ENCODE measurements around the gene ZNF106.

DNA sequence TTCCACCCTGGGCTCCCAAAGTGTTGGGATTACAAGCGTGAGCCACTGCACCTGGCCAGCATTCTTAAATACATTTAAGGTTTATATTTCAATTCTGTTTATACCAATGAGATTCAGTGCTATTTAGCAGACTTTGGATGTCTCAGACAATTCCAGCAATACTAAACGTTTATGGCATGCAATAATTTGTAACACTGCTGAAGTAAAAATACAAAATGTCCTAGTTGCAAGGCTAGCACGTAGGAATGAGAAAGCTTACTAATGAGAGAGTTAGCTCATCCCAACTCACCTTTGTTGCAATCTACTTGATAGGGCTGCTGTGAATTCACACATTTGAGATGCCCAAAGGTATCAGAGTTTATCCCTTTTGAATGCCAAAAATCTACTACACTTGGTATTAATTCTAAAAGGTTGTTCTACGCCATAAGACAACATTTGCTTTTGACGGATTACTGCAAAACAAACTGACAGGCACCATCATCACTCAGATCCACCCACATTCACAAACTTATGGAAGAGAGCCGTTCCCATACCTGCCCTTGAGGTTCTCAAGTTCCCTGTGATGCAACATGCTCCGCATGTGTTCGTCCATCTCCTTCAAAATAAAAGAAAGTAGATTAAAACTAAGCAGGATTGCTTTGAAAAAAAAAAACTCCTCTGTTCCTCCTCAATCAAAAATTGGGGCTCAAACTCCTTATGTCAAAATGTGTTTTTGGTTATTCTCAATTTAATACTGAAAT, 25.3 kb downstream of the ZNF106 start:
- TF ChIP-seq POLR2AphosphoS5 (IDR thresholded peaks at IDR 0.05; ENCODE audit: low read depth, low read length): no peak
- TF ChIP-seq, protein P1, sequence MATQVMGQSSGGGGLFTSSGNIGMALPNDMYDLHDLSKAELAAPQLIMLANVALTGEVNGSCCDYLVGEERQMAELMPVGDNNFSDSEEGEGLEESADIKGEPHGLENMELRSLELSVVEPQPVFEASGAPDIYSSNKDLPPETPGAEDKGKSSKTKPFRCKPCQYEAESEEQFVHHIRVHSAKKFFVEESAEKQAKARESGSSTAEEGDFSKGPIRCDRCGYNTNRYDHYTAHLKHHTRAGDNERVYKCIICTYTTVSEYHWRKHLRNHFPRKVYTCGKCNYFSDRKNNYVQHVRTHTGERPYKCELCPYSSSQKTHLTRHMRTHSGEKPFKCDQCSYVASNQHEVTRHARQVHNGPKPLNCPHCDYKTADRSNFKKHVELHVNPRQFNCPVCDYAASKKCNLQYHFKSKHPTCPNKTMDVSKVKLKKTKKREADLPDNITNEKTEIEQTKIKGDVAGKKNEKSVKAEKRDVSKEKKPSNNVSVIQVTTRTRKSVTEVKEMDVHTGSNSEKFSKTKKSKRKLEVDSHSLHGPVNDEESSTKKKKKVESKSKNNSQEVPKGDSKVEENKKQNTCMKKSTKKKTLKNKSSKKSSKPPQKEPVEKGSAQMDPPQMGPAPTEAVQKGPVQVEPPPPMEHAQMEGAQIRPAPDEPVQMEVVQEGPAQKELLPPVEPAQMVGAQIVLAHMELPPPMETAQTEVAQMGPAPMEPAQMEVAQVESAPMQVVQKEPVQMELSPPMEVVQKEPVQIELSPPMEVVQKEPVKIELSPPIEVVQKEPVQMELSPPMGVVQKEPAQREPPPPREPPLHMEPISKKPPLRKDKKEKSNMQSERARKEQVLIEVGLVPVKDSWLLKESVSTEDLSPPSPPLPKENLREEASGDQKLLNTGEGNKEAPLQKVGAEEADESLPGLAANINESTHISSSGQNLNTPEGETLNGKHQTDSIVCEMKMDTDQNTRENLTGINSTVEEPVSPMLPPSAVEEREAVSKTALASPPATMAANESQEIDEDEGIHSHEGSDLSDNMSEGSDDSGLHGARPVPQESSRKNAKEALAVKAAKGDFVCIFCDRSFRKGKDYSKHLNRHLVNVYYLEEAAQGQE (IDR thresholded peaks at IDR 0.05; ENCODE audit: insufficient read depth in 1 of 2, low read depth in 2 of 2, low read length in 1 of 2): no peak
- TF ChIP-seq, protein P2, sequence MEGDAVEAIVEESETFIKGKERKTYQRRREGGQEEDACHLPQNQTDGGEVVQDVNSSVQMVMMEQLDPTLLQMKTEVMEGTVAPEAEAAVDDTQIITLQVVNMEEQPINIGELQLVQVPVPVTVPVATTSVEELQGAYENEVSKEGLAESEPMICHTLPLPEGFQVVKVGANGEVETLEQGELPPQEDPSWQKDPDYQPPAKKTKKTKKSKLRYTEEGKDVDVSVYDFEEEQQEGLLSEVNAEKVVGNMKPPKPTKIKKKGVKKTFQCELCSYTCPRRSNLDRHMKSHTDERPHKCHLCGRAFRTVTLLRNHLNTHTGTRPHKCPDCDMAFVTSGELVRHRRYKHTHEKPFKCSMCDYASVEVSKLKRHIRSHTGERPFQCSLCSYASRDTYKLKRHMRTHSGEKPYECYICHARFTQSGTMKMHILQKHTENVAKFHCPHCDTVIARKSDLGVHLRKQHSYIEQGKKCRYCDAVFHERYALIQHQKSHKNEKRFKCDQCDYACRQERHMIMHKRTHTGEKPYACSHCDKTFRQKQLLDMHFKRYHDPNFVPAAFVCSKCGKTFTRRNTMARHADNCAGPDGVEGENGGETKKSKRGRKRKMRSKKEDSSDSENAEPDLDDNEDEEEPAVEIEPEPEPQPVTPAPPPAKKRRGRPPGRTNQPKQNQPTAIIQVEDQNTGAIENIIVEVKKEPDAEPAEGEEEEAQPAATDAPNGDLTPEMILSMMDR (IDR thresholded peaks at IDR 0.05): no peak
